ENCODE results near the gene RING1. TPM values are rescaled to one million over a fixed set of nuclear protein-coding genes. Genes with fewer than 3 reads are reported as not detected.

The RING1 gene
- polyA plus RNA-seq = 43.2 TPM
- long read RNA-seq, donor 1, transcript RING1-201 (7 exons, 1,752 nt) = major isoform, 9 of 9 reads
- long read RNA-seq, donor 1, partial matches to known transcripts = 0 of 9 reads
- long read RNA-seq, donor 1, other reads (novel, unspliced or antisense) = 0 of 9 reads
- long read RNA-seq, donor 2, transcript RING1-201 (7 exons, 1,752 nt) = major isoform, 13 of 35 reads
- long read RNA-seq, donor 2, partial matches to known transcripts = 22 of 35 reads
- long read RNA-seq, donor 2, other reads (novel, unspliced or antisense) = 0 of 35 reads
- long read RNA-seq, donor 3, transcript RING1-201 (7 exons, 1,752 nt) = major isoform, 19 of 27 reads
- long read RNA-seq, donor 3, partial matches to known transcripts = 8 of 27 reads
- long read RNA-seq, donor 3, other reads (novel, unspliced or antisense) = 0 of 27 reads
- long read RNA-seq, donor 4, partial matches to known transcripts = 0 of 3 reads
- long read RNA-seq, donor 4, other reads (novel, unspliced or antisense) = 0 of 3 reads
- long read RNA-seq, donor 5, transcript RING1-201 (7 exons, 1,752 nt) = major isoform, 9 of 9 reads
- long read RNA-seq, donor 5, partial matches to known transcripts = 0 of 9 reads
- long read RNA-seq, donor 5, other reads (novel, unspliced or antisense) = 0 of 9 reads
- long read RNA-seq, donor 6, transcript RING1-201 (7 exons, 1,752 nt) = major isoform, 10 of 10 reads
- long read RNA-seq, donor 6, partial matches to known transcripts = 0 of 10 reads
- long read RNA-seq, donor 6, other reads (novel, unspliced or antisense) = 0 of 10 reads
- long read RNA-seq, donor 7, transcript RING1-201 (7 exons, 1,752 nt) = major isoform, 5 of 5 reads
- long read RNA-seq, donor 7, partial matches to known transcripts = 0 of 5 reads
- long read RNA-seq, donor 7, other reads (novel, unspliced or antisense) = 0 of 5 reads
- long read RNA-seq, donor 8, transcript RING1-201 (7 exons, 1,752 nt) = major isoform, 14 of 32 reads
- long read RNA-seq, donor 8, partial matches to known transcripts = 18 of 32 reads
- long read RNA-seq, donor 8, other reads (novel, unspliced or antisense) = 0 of 32 reads
- long read RNA-seq, donor 9, transcript RING1-201 (7 exons, 1,752 nt) = major isoform, 20 of 20 reads
- long read RNA-seq, donor 9, partial matches to known transcripts = 0 of 20 reads
- long read RNA-seq, donor 9, other reads (novel, unspliced or antisense) = 0 of 20 reads
- long read RNA-seq, donor 10, transcript RING1-201 (7 exons, 1,752 nt) = major isoform, 12 of 33 reads
- long read RNA-seq, donor 10, partial matches to known transcripts = 20 of 33 reads
- long read RNA-seq, donor 10, other reads (novel, unspliced or antisense) = 0 of 33 reads
- long read RNA-seq, donor 11, transcript RING1-201 (7 exons, 1,752 nt) = major isoform, 5 of 5 reads
- long read RNA-seq, donor 11, partial matches to known transcripts = 0 of 5 reads
- long read RNA-seq, donor 11, other reads (novel, unspliced or antisense) = 0 of 5 reads

- Histone ChIP-seq H3K9me3 (ENCODE audit: control insufficient read depth, low read depth, low read length) (peaks cover 2% of the 10 kb centered on the region), H3K36me3 (ENCODE audit: control insufficient read depth, insufficient read depth, low read length) (peaks cover 34% of the 10 kb centered on the region), H3K4me3 (ENCODE audit: low read length) (peak within 1 kb of the TSS; percentile 98), H3K4me1 (ENCODE audit: control insufficient read depth, insufficient read depth, low read length) (peaks cover 35% of the 10 kb centered on the region), H3K27me3 (ENCODE audit: control insufficient read depth, insufficient read depth, low read length) (peaks cover 11% of the 10 kb centered on the region), H3K27ac (ENCODE audit: low read length) (peak within 1 kb of the TSS; percentile 94)
- 17% methylated on average over 1 of the region's 86 CpGs for WGBS (ENCODE audit: insufficient coverage, low lambda C conversion rate)
- peak; percentile 81 to 86 for DNase-seq
Measured at GRCh38 chr6:33208091-33208967, at the start of gene RING1. Gene RING1, plus strand, starts transcription at chr6:33208500. Its CDS starts 323 bp downstream, at chr6:33208823.

GRCh38 chr6:33160096-33160495 lies 48.2 kb upstream of the RING1 start:
- DNase-seq = no peak
- H3K36me3 ChIP-seq (ENCODE audit: control insufficient read depth, insufficient read depth, low read length) = no peaks in the 10 kb centered on the region
- WGBS (ENCODE audit: insufficient coverage, low lambda C conversion rate) = no CpG with 5 or more reads among the region's 11 CpGs
- peaks cover 2% of the 10 kb centered on the region for H3K9me3 ChIP-seq (ENCODE audit: control insufficient read depth, low read depth, low read length)
- H3K27me3 ChIP-seq (ENCODE audit: control insufficient read depth, insufficient read depth, low read length) = no peaks in the 10 kb centered on the region
- no peak overlapping the region for H3K4me3 ChIP-seq (ENCODE audit: low read length)
- H3K4me1 ChIP-seq (ENCODE audit: control insufficient read depth, insufficient read depth, low read length) = peaks cover 4% of the 10 kb centered on the region
- no peak overlapping the region for H3K27ac ChIP-seq (ENCODE audit: low read length)

DNA sequence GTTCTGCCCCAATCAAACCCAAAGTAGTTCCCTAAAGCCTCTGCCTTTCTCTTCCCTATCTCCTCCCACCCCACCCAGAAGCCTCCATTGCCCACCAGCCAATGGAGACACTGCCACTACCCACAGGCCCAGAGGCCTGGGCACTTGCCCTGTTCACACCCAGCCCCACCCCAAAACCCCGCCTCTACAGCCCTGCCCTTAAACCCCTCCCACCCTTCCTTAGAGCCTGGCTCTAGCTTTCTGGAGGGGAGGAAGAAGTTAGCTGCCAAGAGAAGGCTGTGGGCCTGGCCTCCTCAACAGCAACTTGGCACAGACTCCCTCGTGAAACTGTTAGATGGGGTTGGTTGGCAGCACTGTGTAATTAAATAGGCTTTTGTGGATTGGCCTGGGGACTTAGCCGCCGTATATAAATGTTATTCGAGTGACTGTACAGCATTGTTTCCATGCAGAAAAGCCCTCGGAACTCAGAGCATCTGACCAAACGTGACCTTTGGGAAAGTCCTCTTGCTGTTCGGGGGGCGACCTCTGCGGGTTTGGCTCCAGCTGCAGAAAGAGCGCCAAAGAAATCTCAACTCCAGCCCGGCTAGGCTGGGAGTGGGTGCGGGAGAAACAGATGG lies 47.5 kb upstream of the RING1 start:
- 80% methylated on average over 1 of the region's 13 CpGs for WGBS (ENCODE audit: insufficient coverage, low lambda C conversion rate)
- Histone ChIP-seq H3K36me3 (ENCODE audit: control insufficient read depth, insufficient read depth, low read length) (no peaks in the 10 kb centered on the region), H3K4me3 (ENCODE audit: low read length) (no peak overlapping the region), H3K27ac (ENCODE audit: low read length) (no peak overlapping the region), H3K9me3 (ENCODE audit: control insufficient read depth, low read depth, low read length) (peaks cover 2% of the 10 kb centered on the region), H3K27me3 (ENCODE audit: control insufficient read depth, insufficient read depth, low read length) (no peaks in the 10 kb centered on the region), H3K4me1 (ENCODE audit: control insufficient read depth, insufficient read depth, low read length) (peaks cover 4% of the 10 kb centered on the region)
- DNase-seq = no peak

DNA sequence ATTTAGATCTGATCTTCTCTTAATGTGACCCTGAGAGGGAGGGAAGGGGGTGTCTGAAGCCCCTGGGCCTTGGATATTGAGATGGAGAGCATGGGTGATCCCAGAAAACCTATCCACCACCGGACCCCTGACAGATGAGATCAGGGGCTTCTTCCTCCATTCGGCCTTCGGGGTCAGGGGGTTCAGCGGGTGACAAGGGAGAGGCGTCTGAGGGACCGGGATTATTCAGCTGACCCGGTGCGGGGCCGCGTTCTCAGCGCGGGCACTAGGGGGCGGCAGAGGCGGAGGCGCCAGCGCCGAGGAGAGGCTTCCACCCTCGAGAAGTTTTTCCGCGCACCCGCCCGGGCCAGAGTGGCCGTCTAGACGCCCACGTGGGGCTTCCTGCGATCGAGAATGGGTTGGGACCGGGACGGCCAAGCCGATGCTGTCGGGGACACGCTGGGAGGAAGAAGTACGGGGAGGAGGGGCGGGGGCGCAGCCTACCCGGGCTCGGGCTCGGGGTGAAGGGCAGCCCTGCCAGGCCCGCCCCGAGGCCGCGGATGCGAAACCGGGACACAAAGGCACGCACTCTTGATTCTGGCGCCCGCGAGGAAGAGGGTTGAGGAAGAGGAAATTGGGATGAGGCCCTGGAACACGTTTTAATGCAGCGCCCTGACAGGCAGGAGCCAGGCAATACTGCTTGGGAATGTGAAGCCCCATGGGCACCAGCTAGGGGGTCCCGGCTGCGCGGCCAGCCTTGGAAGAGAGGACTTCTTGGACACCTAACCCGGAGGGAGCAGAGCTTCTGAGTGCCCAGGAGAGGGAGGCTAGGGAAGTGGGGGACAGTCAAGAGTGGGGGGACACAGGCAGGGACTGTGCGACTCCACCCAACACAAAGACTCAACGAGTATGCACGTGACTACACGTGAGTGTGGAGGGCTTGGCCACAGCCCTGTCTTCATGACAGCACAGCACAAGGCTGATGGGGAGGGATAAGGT lies 46.7 kb upstream of the RING1 start:
- H3K27ac ChIP-seq (ENCODE audit: low read length) = no peak overlapping the region
- peak; percentile 37 to 71 for DNase-seq
- no peaks in the 10 kb centered on the region for H3K36me3 ChIP-seq (ENCODE audit: control insufficient read depth, insufficient read depth, low read length)
- WGBS (ENCODE audit: insufficient coverage, low lambda C conversion rate) = no CpG with 5 or more reads among the region's 58 CpGs
- H3K27me3 ChIP-seq (ENCODE audit: control insufficient read depth, insufficient read depth, low read length) = no peaks in the 10 kb centered on the region
- peak overlapping the region; percentile 48 for H3K4me3 ChIP-seq (ENCODE audit: low read length)
- H3K9me3 ChIP-seq (ENCODE audit: control insufficient read depth, low read depth, low read length) = peaks cover 2% of the 10 kb centered on the region
- H3K4me1 ChIP-seq (ENCODE audit: control insufficient read depth, insufficient read depth, low read length) = peaks cover 4% of the 10 kb centered on the region

DNA sequence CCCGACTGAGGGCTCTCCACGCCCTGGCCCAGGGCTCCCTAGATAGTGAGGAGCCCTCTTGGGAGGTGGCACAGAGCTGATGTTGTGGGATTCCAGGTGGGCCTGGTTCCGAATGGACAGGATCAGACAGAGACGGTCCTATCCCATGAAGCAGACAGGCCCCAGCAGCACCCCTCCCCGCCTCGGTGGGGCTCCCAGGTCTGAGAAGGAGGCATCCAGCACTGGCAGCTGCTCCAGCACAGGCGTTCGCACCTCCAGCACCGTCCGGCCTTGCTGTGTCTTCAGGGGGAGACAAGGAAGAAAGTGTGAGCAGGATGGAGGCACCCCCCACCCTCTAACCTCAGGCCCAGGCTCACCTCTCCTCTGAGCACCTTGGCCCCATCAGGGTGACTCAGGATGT lies 44.8 kb upstream of the RING1 start:
- peaks cover 2% of the 10 kb centered on the region for H3K9me3 ChIP-seq (ENCODE audit: control insufficient read depth, low read depth, low read length)
- no peak overlapping the region for H3K27ac ChIP-seq (ENCODE audit: low read length)
- WGBS (ENCODE audit: insufficient coverage, low lambda C conversion rate) = no CpG with 5 or more reads among the region's 10 CpGs
- peaks cover 4% of the 10 kb centered on the region for H3K4me1 ChIP-seq (ENCODE audit: control insufficient read depth, insufficient read depth, low read length)
- H3K27me3 ChIP-seq (ENCODE audit: control insufficient read depth, insufficient read depth, low read length) = no peaks in the 10 kb centered on the region
- DNase-seq = no peak
- no peaks in the 10 kb centered on the region for H3K36me3 ChIP-seq (ENCODE audit: control insufficient read depth, insufficient read depth, low read length)
- no peak overlapping the region for H3K4me3 ChIP-seq (ENCODE audit: low read length)

DNA sequence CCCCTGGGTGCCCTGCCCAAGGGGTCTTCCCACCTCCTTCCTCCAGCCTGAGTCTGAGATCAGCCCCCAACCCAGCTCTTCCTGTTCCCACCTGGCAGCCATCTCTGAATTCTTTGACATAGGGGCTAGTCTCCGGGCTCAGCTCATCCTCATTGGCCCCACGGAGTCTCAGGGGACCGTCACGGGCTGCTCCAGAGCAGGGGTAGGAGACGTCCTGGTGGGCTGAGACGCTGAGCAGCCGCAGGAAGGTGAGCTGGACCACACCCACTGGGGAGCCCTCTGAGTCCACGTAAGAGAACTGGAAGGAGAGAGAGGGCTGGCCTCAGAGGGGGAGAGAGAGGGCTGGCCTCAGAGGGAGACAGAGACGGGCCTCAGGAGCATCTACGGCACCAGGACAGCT lies 44.1 kb upstream of the RING1 start:
- Histone ChIP-seq H3K4me3 (ENCODE audit: low read length) (no peak overlapping the region), H3K27ac (ENCODE audit: low read length) (no peak overlapping the region), H3K36me3 (ENCODE audit: control insufficient read depth, insufficient read depth, low read length) (no peaks in the 10 kb centered on the region), H3K9me3 (ENCODE audit: control insufficient read depth, low read depth, low read length) (peaks cover 2% of the 10 kb centered on the region), H3K4me1 (ENCODE audit: control insufficient read depth, insufficient read depth, low read length) (peaks cover 4% of the 10 kb centered on the region), H3K27me3 (ENCODE audit: control insufficient read depth, insufficient read depth, low read length) (no peaks in the 10 kb centered on the region)
- WGBS (ENCODE audit: insufficient coverage, low lambda C conversion rate) = no CpG with 5 or more reads among the region's 10 CpGs
- no peak for DNase-seq

GRCh38 chr6:33164665-33165373 lies 43.5 kb upstream of the RING1 start:
- Histone ChIP-seq H3K9me3 (ENCODE audit: control insufficient read depth, low read depth, low read length) (peaks cover 2% of the 10 kb centered on the region), H3K36me3 (ENCODE audit: control insufficient read depth, insufficient read depth, low read length) (no peaks in the 10 kb centered on the region)

More at GRCh38 chr6:33164665-33165373, 43.5 kb upstream of the RING1 start:
- Histone ChIP-seq H3K27me3 (ENCODE audit: control insufficient read depth, insufficient read depth, low read length) (no peaks in the 10 kb centered on the region), H3K27ac (ENCODE audit: low read length) (no peak overlapping the region), H3K4me3 (ENCODE audit: low read length) (no peak overlapping the region), H3K4me1 (ENCODE audit: control insufficient read depth, insufficient read depth, low read length) (peaks cover 4% of the 10 kb centered on the region)
- DNase-seq = no peak
- 83% methylated on average over 1 of the region's 14 CpGs for WGBS (ENCODE audit: insufficient coverage, low lambda C conversion rate)

Measured in large intestine (tissue), 12 donors.